B cell (primary cell): ENCODE data around the gene BCL2L15. TPM values are rescaled to one million over a fixed set of nuclear protein-coding genes. Genes with fewer than 3 reads are reported as not detected.

ENCODE experiments used
- ATAC-seq: fragments of 200-7000 bp; cut with Tn5 transposase; one replicate; pipeline ENCODE4 v1.10.0; 2021; ENCODE audit warnings: low read depth, mild to moderate bottlenecking, moderate number of reproducible peaks, moderate library complexity
- CTCF ChIA-PET: fragments of 350-600 bp; sonication (Branson Sonifier 250); formaldehyde crosslinking; loops from one replicate; lab custom pipeline; 2021; ENCODE audit warnings: antibody characterized with exemption, inconsistent platforms; lab: Charles Lee
- POLR2A ChIA-PET: fragments of 350-600 bp; sonication (Branson Sonifier 250); formaldehyde crosslinking; loops from one replicate; lab custom pipeline; 2021; ENCODE audit warnings: antibody characterized with exemption; lab: Charles Lee
- DNase-seq: peaks from one replicate; pipeline ENCODE4 v3.0.0; 2013
- H2AFZ ChIP-seq: 2 replicates; pipeline ENCODE4 v1.6.1; 2012; ENCODE audit warnings: mild to moderate bottlenecking, low read depth, low read length; ENCODE audit not compliant: insufficient read depth, poor library complexity, severe bottlenecking
- H3K27ac ChIP-seq, 2 donors: 1 replicate in 1 of 2; 2 replicates in 1 of 2; pipeline ENCODE4 v1.5.1; 2012 to 2013; ENCODE audit warnings: low read length in 2 of 2, mild to moderate bottlenecking in 2 of 2, moderate library complexity in 1 of 2
- H3K27me3 ChIP-seq, 4 experiments: fragments of 200-600 bp in 1 of 4; sonication (generic) in 1 of 4; replicated peaks in 1 of 4; 1 replicate in 2 of 4; 2 replicates in 2 of 4; pipeline versions ENCODE4 v1.6.1 to v1.7.0; 2013 to 2016; ENCODE audit warnings: low read length in 3 of 4, mild to moderate bottlenecking in 2 of 4, mixed read lengths in 1 of 4, moderate library complexity in 1 of 4; ENCODE audit not compliant: insufficient read depth in 4 of 4, control insufficient read depth in 3 of 4; ENCODE audit errors: control extremely low read depth in 1 of 4
- H3K36me3 ChIP-seq, 2 experiments: replicated peaks in 1 of 2; 1 replicate in 1 of 2; 2 replicates in 1 of 2; pipeline versions ENCODE4 v1.6.1 to v1.7.1; 2013; ENCODE audit warnings: low read length in 1 of 2; ENCODE audit not compliant: insufficient read depth in 2 of 2, control insufficient read depth in 1 of 2; ENCODE audit errors: control extremely low read depth in 1 of 2, extremely low read depth in 1 of 2
- H3K4me1 ChIP-seq, 2 donors: fragments of 200-600 bp in 1 of 2; sonication (generic) in 1 of 2; 1 replicate in 1 of 2; 2 replicates in 1 of 2; pipeline versions ENCODE4 v1.5.1 to v1.6.1; 2013 to 2017; ENCODE audit warnings: low read length in 2 of 2; ENCODE audit not compliant: control insufficient read depth in 2 of 2, insufficient read depth in 2 of 2
- H3K4me2 ChIP-seq: replicated peaks from 2 replicates; pipeline ENCODE3; 2012; ENCODE audit warnings: mild to moderate bottlenecking, low read depth, low read length; ENCODE audit not compliant: poor library complexity, severe bottlenecking
- H3K4me3 ChIP-seq, 5 experiments: fragments of 200-600 bp in 1 of 5; sonication (generic) in 1 of 5; 1 replicate in 3 of 5; 2 replicates in 2 of 5; pipeline versions ENCODE4 v1.5.1 to v1.7.0; 2011 to 2016; ENCODE audit warnings: low read length in 4 of 5, mild to moderate bottlenecking in 4 of 5, low read depth in 2 of 5, control low read depth in 1 of 5, moderate library complexity in 1 of 5; ENCODE audit not compliant: insufficient read depth in 1 of 5; ENCODE audit errors: control extremely low read depth in 1 of 5, extremely low read depth in 1 of 5
- H3K79me2 ChIP-seq: fragments of 200-600 bp; sonication (generic); one replicate; pipeline ENCODE4 v1.6.0; 2016; ENCODE audit warnings: low read length; ENCODE audit not compliant: control insufficient read depth, insufficient read depth
- H3K9ac ChIP-seq: fragments of 200-600 bp; sonication (generic); 2 replicates; pipeline ENCODE4 v1.6.1; 2017; ENCODE audit warnings: mild to moderate bottlenecking, low read length, moderate library complexity
- H3K9me3 ChIP-seq, 3 donors: one replicate each; pipeline versions ENCODE4 v1.6.1 to v1.7.1; 2013; ENCODE audit warnings: low read length in 2 of 3; ENCODE audit not compliant: control insufficient read depth in 2 of 3, insufficient read depth in 1 of 3; ENCODE audit errors: control extremely low read depth in 1 of 3
- H4K20me1 ChIP-seq: 2 replicates; pipeline ENCODE4 v1.6.0; 2012; ENCODE audit warnings: mild to moderate bottlenecking, low read length; ENCODE audit not compliant: insufficient read depth, control insufficient read depth, poor library complexity, severe bottlenecking
- H3K27ac Mint-ChIP-seq: one replicate; pipeline ENCODE4 v1.8.0; 2021; ENCODE audit warnings: mixed read lengths
- H3K27me3 Mint-ChIP-seq: one replicate; pipeline ENCODE4 v1.8.0; 2021; ENCODE audit warnings: mixed read lengths
- H3K4me1 Mint-ChIP-seq: one replicate; pipeline ENCODE4 v1.8.0; 2021; ENCODE audit warnings: mixed read lengths
- H3K4me3 Mint-ChIP-seq: one replicate; pipeline ENCODE4 v1.8.0; 2021; ENCODE audit warnings: mixed read lengths
- H3K9me3 Mint-ChIP-seq: one replicate; pipeline ENCODE4 v1.8.0; 2022; ENCODE audit warnings: mixed read lengths; ENCODE audit not compliant: insufficient read depth
- CTCF ChIP-seq: fragments of 200-600 bp; IDR thresholded peaks from one replicate; pipeline ENCODE4 v1.8.0; 2022; ENCODE audit warnings: antibody characterized with exemption, mild to moderate bottlenecking
- EZH2 ChIP-seq: IDR thresholded peaks from 2 replicates; pipeline ENCODE4 v1.6.1; 2012; ENCODE audit warnings: borderline replicate concordance, low read depth, mild to moderate bottlenecking, moderate library complexity, low read length; ENCODE audit not compliant: insufficient read depth, poor library complexity, severe bottlenecking
- WGBS: methylation state at CpG from one replicate; pipeline ENCODE4 v1.1.5; 2013; ENCODE audit warnings: missing lambda C conversion rate; ENCODE audit not compliant: insufficient coverage; 5-methylcytosine and 5-hydroxymethylcytosine counted together
- intact Hi-C: fragments of 100-400 bp; cut with micrococcal nuclease; formaldehyde crosslinking; loops from one replicate; pipeline ENCODE4 v1.10.0; 2022
- polyA plus RNA-seq: library from polyadenylated mRNA; depleted of rRNA; stranded (reverse); fragments of >200 nt; gene quantifications from 2 replicates; pipeline ENCODE4 v1.2.3, GENCODE V29; 2012
- total RNA-seq, 2 donors: library from RNA; stranded (reverse); fragments of 120-200 nt in 1 of 2; gene quantifications; 1 replicate in 1 of 2; 2 replicates in 1 of 2; pipeline versions ENCODE4 v1.2.3 to v1.2.4, GENCODE V29; 2013 to 2022

The BCL2L15 gene
- total and polyA plus RNA-seq, 2 donors (not counting 1 experiment from before 2014, with no cell fraction given), result 0.63 to 1.6 TPM

- Histone ChIP-seq H3K79me2 (peaks cover 23% of the 10 kb centered on the region), H3K27me3 (no peaks in the 10 kb centered on the region), H3K4me1 (peaks cover 24 to 26% of the 10 kb centered on the region in 2 donors), H3K9ac (no peak overlapping the region), H3K36me3 (peaks cover 3 to 71% of the 10 kb centered on the region in 2 experiments), H3K4me2 (no peak overlapping the region), H4K20me1 (no peaks in the 10 kb centered on the region), H3K9me3 (no peaks in the 10 kb centered on the region), H3K27ac (no peak overlapping the region), H3K4me3 (no peak overlapping the region), H2AFZ (no peak overlapping the region)
- intact Hi-C loops, result no loop called here
- H3K27me3 Mint-ChIP-seq, result no peaks in the 10 kb centered on the region
- no peak overlapping the region for H3K27ac Mint-ChIP-seq
- no peak for TF ChIP-seq CTCF
- TF ChIP-seq EZH2, result no peak
- no peak overlapping the region for H3K4me3 Mint-ChIP-seq
- H3K4me1 Mint-ChIP-seq, result peaks cover 33% of the 10 kb centered on the region
- ChIA-PET CTCF (interaction anchor here (3.0 kb wide), 1 partner anchor 64 kb away, joined by 10 read pairs; no protein-coding TSS in a partner anchor), POLR2A (no interaction called here)
- no peak for DNase-seq
- no peaks in the 10 kb centered on the region for H3K9me3 Mint-ChIP-seq
- ATAC-seq, result no peak
These were observed 11.7 kb upstream of the BCL2L15 start for GRCh38 chr1:113899111-113899510.

GRCh38 chr1:113898241-113898814 is 10.9 kb upstream of the BCL2L15 start:
- peaks cover 20% of the 10 kb centered on the region for H3K79me2 ChIP-seq
- H2AFZ ChIP-seq, result no peak overlapping the region
- ChIA-PET POLR2A (no interaction called here), CTCF (interaction anchor here (3.0 kb wide), 1 partner anchor 63 kb away, joined by 10 read pairs; no protein-coding TSS in a partner anchor)
- Mint-ChIP-seq H3K4me3 (no peak overlapping the region), H3K9me3 (no peaks in the 10 kb centered on the region), H3K27ac (no peak overlapping the region), H3K27me3 (no peaks in the 10 kb centered on the region), H3K4me1 (peaks cover 25% of the 10 kb centered on the region)
- intact Hi-C loops, result no loop called here
- no peaks in the 10 kb centered on the region for H3K27me3 ChIP-seq
- no peak overlapping the region for H3K4me2 ChIP-seq
- no peak for ATAC-seq
- H3K27ac ChIP-seq, result no peak overlapping the region
- H3K4me1 ChIP-seq, result peaks cover 16 to 18% of the 10 kb centered on the region in 2 donors
- no CpG with 5 or more reads among the region's 1 CpG for WGBS
- no peak overlapping the region for H3K4me3 ChIP-seq
- H3K9me3 ChIP-seq, result no peaks in the 10 kb centered on the region
- H4K20me1 ChIP-seq, result no peaks in the 10 kb centered on the region
- H3K9ac ChIP-seq, result no peak overlapping the region
- H3K36me3 ChIP-seq, result peaks cover 3 to 71% of the 10 kb centered on the region in 2 experiments
- DNase-seq, result no peak
- no peak for TF ChIP-seq EZH2
- TF ChIP-seq CTCF, result no peak
